ENCODE measurements around the gene COL5A1.

COL5A1 gene

GRCh38 chr9:134606951-134607731, 34.5 kb upstream of the COL5A1 start:
- no peak for DNase-seq (ENCODE audit: low read depth)

DNA sequence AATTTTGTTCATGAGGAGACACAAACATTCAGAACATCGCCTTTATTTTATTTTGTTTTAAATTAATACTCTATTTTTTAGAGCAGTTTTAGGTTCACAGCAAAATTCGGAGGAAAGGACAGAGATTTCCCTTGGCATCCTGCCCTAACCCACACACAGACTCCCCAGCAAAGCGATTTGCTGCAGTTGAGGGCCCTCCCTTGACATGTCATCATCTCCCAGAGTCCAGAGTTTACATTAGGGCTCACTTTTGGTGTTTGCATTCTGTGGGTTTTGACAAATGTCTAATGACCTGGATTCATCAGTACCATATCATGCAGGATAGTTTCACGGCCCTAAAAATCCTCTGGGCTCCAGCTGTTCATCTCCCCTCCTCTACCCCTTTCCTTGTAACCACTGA, 33.6 kb upstream of the COL5A1 start:
- DNase-seq (ENCODE audit: low read depth) = no peak

- no peak for DNase-seq (ENCODE audit: low read depth)
These were observed 30.6 kb upstream of the COL5A1 start for GRCh38 chr9:134611046-134611445.

DNA sequence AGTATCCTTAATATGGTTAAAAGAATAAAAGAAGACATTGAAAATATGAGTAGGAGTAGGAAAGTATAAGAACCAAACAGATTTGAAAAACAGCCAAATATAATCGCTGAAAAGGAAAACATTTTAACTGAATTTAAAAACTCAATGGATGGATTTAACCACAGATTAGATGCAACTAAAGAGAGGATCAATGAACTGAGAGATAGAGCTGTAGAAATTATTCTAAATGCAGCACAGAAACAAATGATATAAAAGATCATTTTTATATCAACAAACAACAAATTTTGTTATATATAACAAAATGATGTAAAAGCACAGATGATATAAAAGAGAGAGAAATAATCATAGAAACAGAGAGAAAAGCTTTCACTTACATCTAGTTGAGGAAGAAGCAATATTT, 29.3 kb upstream of the COL5A1 start:
- DNase-seq (ENCODE audit: low read depth) = no peak

- DNase-seq (ENCODE audit: low read depth) = no peak
These were observed 28.9 kb upstream of the COL5A1 start for GRCh38 chr9:134612715-134613114.

- DNase-seq (ENCODE audit: low read depth) = no peak
These were observed 27.3 kb upstream of the COL5A1 start for GRCh38 chr9:134614256-134614655.

DNA sequence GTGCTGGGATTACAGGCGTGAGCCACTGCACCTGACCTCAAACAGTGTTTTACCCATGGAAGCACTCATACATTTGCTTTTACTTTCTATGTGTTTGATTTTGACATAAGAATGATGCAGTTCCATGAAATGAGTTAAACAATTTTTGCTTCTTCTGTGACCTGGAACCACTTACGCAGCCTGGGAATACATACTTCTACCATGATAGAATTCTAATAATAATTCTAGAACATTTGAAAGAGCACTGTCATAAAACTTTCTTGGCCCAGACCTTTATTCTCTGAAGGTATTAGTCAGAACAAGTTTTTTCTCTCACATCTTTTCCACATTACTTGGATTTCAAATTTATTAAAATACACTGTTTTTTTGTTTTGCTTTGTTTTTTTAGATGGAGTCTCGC, 25.3 kb upstream of the COL5A1 start:
- no peak for DNase-seq (ENCODE audit: low read depth)

GRCh38 chr9:134617246-134617645, 24.4 kb upstream of the COL5A1 start:
- no peak for DNase-seq (ENCODE audit: low read depth)

DNA sequence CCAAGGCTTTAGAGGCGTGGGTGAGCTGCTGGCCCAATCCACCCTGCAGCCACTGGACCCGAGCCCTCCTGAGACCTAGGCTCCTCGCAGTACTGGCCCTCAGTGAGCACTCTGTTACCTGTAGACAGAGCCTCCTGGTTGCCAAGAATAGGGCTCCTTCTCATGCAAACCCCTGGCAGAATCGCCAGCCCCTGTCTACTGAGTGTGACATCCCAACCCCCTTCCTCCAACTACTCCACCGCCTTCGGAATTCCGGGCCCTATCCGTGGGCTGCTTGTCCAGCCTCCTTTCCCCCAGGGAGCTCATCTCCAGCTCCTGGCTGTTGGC, 23.8 kb upstream of the COL5A1 start:
- DNase-seq (ENCODE audit: low read depth) = no peak

DNA sequence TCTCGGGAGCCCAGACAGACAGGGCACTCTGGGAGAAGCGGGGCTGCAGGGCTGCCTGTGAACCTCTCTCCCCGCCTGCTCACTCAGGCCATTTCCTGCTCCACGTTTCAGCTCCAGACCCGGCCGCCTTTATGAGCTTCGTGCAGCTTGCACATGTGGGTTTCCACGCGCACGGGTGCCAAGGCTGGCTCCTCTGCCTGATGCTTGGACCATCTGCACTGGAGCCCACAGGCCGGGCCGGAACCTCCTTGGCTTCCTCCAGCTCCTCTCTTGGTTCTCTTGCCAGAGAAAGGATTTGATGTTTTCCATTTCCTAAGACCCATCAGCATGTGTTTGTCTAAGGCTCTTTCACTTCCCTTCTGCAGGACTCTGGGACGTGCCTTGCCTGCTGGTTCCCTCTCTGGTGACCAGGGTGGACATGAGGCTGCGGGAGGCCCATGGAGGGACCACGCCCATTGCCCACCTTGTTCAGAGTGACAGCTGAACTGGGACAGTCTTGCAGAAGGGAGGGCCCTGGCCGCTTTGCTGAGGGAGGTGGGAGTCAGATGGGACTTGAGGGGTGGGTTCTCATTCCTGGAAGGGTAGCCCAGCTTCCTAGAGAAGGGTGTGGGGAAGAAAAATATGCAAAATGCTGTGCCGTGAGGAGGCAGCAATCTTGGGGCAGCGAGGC, 23.3 kb upstream of the COL5A1 start:
- no peak for DNase-seq (ENCODE audit: low read depth)

- DNase-seq (ENCODE audit: low read depth) = no peak
These were observed 22.7 kb upstream of the COL5A1 start for GRCh38 chr9:134618833-134619447.

DNA sequence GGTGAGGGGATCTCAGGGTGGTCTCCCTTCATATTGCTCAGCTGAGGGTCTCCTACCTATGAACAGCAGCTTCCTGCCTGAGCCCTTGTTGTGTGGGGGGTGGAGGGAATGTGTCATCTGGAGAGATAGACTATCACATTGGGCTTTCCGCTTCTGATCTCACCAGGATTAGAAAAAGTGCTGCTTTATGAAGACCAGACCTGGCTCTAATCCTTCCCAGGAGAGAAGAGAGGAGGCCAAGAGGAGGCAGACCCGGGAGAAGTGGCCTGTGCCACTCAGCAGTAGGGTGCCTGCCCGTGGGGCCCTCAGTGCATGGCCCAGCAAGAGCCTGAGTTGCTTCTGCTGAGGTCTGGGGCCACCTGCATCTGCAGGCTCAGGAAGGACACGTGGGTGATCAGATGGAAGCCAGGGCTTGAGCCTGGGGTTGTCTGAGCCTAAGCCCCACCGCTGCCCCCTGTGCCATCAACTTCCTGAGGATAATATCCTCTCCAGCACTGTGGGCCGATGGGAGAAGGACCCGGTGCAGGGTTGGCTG, 22.1 kb upstream of the COL5A1 start:
- no peak for DNase-seq (ENCODE audit: low read depth)

- no peak for DNase-seq (ENCODE audit: low read depth)
These were observed 21.5 kb upstream of the COL5A1 start for GRCh38 chr9:134619983-134620661.

DNA sequence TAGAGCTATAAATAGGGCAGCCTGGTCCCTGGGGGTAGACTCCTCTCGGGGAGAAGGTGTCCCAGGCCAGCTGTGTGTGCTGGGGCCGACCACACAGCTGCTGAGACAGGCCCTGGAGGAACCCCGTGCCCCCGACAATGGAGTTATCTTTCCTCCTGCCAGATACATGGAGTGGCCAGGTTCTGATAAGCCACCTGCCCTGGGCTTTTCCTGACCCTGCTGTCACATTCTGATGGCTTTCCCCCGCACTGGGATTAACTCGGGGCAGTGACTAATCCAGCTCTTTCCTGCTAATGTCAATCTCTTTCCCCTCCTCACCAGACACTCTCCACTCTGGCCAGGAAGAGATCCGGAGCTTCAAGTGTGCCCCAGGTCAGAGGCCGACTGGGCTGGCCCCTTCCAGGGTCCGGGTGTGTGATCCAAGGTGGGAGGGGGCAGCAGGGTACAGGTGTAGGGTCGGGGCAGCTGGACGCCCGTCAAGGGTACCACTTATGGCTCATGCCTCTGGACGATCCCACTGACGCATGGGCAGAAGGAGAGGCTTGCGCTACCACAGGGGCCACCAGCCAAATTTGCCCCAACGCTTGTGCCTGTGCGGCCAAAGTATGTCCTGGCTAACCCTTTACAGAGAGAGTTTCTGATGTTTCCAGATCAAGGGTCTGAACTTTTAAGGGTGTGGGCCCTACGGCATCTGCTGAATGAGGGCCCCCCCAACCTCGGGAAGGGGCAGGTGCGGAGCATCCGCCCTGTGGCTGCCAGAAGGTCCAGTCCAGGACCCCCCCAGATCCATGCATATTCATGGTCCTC, 20.6 kb upstream of the COL5A1 start:
- no peak for DNase-seq (ENCODE audit: low read depth)

GRCh38 chr9:134621558-134622110, 20.0 kb upstream of the COL5A1 start:
- DNase-seq (ENCODE audit: low read depth) = no peak

GRCh38 chr9:134622896-134623257, 18.7 kb upstream of the COL5A1 start:
- no peak for DNase-seq (ENCODE audit: low read depth)

- no peak for DNase-seq (ENCODE audit: low read depth)
These were observed 18.1 kb upstream of the COL5A1 start for GRCh38 chr9:134623258-134624066.

GRCh38 chr9:134624137-134624591, 17.4 kb upstream of the COL5A1 start:
- DNase-seq (ENCODE audit: low read depth) = no peak

DNA sequence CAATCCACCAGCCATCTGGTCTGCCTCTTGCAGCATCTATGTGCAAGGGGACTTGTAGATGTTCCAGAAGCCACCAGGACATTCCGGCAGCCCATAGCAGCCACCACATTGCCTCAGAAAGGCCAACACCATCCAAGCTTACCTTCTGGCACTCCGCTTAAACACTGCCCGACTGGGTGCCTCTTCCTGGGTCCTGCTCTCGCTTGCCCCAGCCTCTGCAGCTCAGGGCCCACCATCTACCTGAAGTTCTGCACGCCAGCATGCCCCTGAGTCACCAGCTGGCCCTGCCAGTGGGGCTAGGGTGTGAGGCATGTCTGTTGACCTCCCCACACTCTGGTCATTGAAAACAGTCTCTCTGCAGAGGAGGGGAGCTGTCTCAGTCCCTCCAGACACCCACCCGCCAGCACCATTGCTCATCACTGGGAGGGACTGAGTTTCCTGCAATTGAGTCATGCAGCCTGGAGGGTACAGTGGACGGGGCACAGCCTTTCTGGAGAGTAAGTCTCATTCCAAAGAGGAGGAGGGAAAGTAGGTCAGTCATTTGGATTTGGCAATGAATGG, 16.9 kb upstream of the COL5A1 start:
- no peak for DNase-seq (ENCODE audit: low read depth)

GRCh38 chr9:134625361-134626068, 16.1 kb upstream of the COL5A1 start:
- DNase-seq (ENCODE audit: low read depth) = no peak
